GM12878 (cell line): ENCODE data around the gene GRK2. TPM values are rescaled to one million over a fixed set of nuclear protein-coding genes. Genes with fewer than 3 reads are reported as not detected.

Source experiments
- ATAC-seq: fragments of 200-7000 bp; cut with Tn5 transposase; 3 replicates; pipeline ENCODE4 v1.9.1; 2020; ENCODE audit warnings: mild to moderate bottlenecking, moderate library complexity
- BruUV-seq: library from RNA; stranded (reverse); fragments of 400-500 nt; replicated peaks from 2 replicates; lab custom pipeline; 2021; lab: Mats Ljungman, UMichigan
- CTCF ChIA-PET: fragments of 300-600 bp; sonication (Branson Sonifier 250); formaldehyde crosslinking; extraction: SDS; loops from one replicate; lab custom pipeline; 2021; ENCODE audit warnings: inconsistent platforms; lab: Yijun Ruan, JAX
- POLR2A ChIA-PET: fragments of 350-600 bp; formaldehyde crosslinking; extraction: SDS; loops from one replicate; lab custom pipeline; 2021; ENCODE audit warnings: inconsistent platforms; lab: Charles Lee
- RAD21 ChIA-PET: fragments of 300-600 bp; sonication (Branson Sonifier 250); formaldehyde crosslinking; loops from one replicate; lab custom pipeline; 2023; ENCODE audit warnings: antibody characterized with exemption; ENCODE audit not compliant: unreplicated experiment; lab: Charles Lee
- SMC1A ChIA-PET: fragments of 300-600 bp; sonication (Branson Sonifier 250); formaldehyde crosslinking; loops from one replicate; lab custom pipeline; 2023; ENCODE audit not compliant: unreplicated experiment, uncharacterized antibody; lab: Charles Lee
- DNase-seq: peaks from one replicate; pipeline ENCODE4 v3.0.0-alpha.2; 2011; ENCODE audit warnings: low read depth, low spot score
- FAIRE-seq: peaks from 3 replicates; lab custom pipeline; 2011; peaks lifted over from hg19 to GRCh38; lab: Jason Lieb, UNC
- H2AFZ ChIP-seq: 2 replicates; pipeline ENCODE4 v1.6.0; 2011; ENCODE audit warnings: low read depth, low read length, control low read depth; ENCODE audit not compliant: control insufficient read depth
- H3K27ac ChIP-seq: 2 replicates; pipeline ENCODE4 v1.5.1; 2011; ENCODE audit warnings: control low read depth; ENCODE audit not compliant: control insufficient read depth, insufficient read depth
- H3K27me3 ChIP-seq, 2 experiments: replicated peaks in 1 of 2; 2 replicates each; pipeline versions ENCODE4 v1.6.0 to v1.6.1; 2011; ENCODE audit warnings: low read length in 1 of 2; ENCODE audit not compliant: control insufficient read depth in 2 of 2, insufficient read depth in 2 of 2
- H3K36me3 ChIP-seq, 2 experiments: 2 replicates each; pipeline ENCODE4 v1.5.1; 2011; ENCODE audit warnings: low read length in 1 of 2; ENCODE audit not compliant: control insufficient read depth in 2 of 2, insufficient read depth in 2 of 2
- H3K4me1 ChIP-seq: 2 replicates; pipeline ENCODE4 v1.6.1; 2011; ENCODE audit warnings: mild to moderate bottlenecking, low read length, moderate library complexity, mixed read lengths; ENCODE audit not compliant: control insufficient read depth, insufficient read depth
- H3K4me2 ChIP-seq: 2 replicates; pipeline ENCODE4 v1.6.0; 2011; ENCODE audit warnings: control low read depth; ENCODE audit not compliant: control insufficient read depth, insufficient read depth
- H3K4me3 ChIP-seq: fragments of 200-600 bp; sonication (generic); 2 replicates; pipeline ENCODE4 v1.5.1; 2016
- H3K79me2 ChIP-seq: 2 replicates; pipeline ENCODE4 v1.6.0; 2011; ENCODE audit warnings: low read length; ENCODE audit not compliant: control insufficient read depth, insufficient read depth
- H3K9ac ChIP-seq: 2 replicates; pipeline ENCODE4 v1.8.0; 2011; ENCODE audit warnings: low read length, control low read depth, mixed read lengths; ENCODE audit not compliant: control insufficient read depth, insufficient read depth
- H3K9me3 ChIP-seq: replicated peaks from 3 replicates; pipeline ENCODE4 v1.5.1; 2011; ENCODE audit warnings: mild to moderate bottlenecking, low read length; ENCODE audit not compliant: control insufficient read depth, insufficient read depth
- H4K20me1 ChIP-seq: 2 replicates; pipeline ENCODE4 v1.6.0; 2011; ENCODE audit not compliant: control insufficient read depth, insufficient read depth
- BMI1 ChIP-seq: fragments of 450-650 bp; IDR thresholded peaks from 2 replicates; pipeline ENCODE4 v1.6.1; 2016; ENCODE audit warnings: mild to moderate bottlenecking, moderate library complexity, borderline replicate concordance
- CHD1 ChIP-seq: IDR thresholded peaks from 2 replicates; pipeline ENCODE4 v1.6.1; 2012; ENCODE audit warnings: low read depth, low read length, improper control_type of control experiment
- CREB1 ChIP-seq: IDR thresholded peaks from 2 replicates; pipeline ENCODE4 v1.6.1; 2012; ENCODE audit warnings: low read depth, mild to moderate bottlenecking, inconsistent platforms
- E2F8 ChIP-seq: fragments of 450-650 bp; IDR thresholded peaks from 2 replicates; pipeline ENCODE4 v1.6.1; 2018; ENCODE audit warnings: mild to moderate bottlenecking, low read depth, moderate library complexity; ENCODE audit not compliant: partially characterized antibody
- EED ChIP-seq: sonication (generic); IDR thresholded peaks from 2 replicates; pipeline ENCODE4 v1.6.1; 2016; ENCODE audit warnings: antibody characterized with exemption, low read depth
- FOS ChIP-seq: IDR thresholded peaks from 3 replicates; pipeline ENCODE4 v1.6.1; 2011; ENCODE audit warnings: borderline replicate concordance; ENCODE audit not compliant: insufficient read length; ENCODE audit errors: extremely low read depth
- IKZF1 ChIP-seq: fragments of 450-650 bp; conservative IDR thresholded peaks from 2 replicates; pipeline ENCODE4 v1.6.1; 2017; ENCODE audit warnings: antibody characterized with exemption, mild to moderate bottlenecking
- JUNB ChIP-seq: IDR thresholded peaks from 2 replicates; pipeline ENCODE4 v1.6.1; 2016; ENCODE audit warnings: antibody characterized with exemption, mild to moderate bottlenecking
- KLF5 ChIP-seq: fragments of 450-650 bp; IDR thresholded peaks from 2 replicates; pipeline ENCODE4 v1.6.1; 2014; ENCODE audit warnings: mild to moderate bottlenecking; ENCODE audit not compliant: partially characterized antibody
- MTA3 ChIP-seq: IDR thresholded peaks from 2 replicates; pipeline ENCODE4 v1.6.1; 2012; ENCODE audit warnings: low read length, inconsistent platforms, borderline replicate concordance
- NFYA ChIP-seq: IDR thresholded peaks from 2 replicates; pipeline ENCODE4 v1.6.1; 2011; ENCODE audit warnings: low read depth, mild to moderate bottlenecking, low read length, improper control_type of control experiment, borderline replicate concordance
- NFYB ChIP-seq: IDR thresholded peaks from 2 replicates; pipeline ENCODE4 v1.6.1; 2011; ENCODE audit warnings: low read depth, mild to moderate bottlenecking, low read length, improper control_type of control experiment, moderate library complexity; ENCODE audit not compliant: insufficient read depth
- NR2F1 ChIP-seq: fragments of 450-650 bp; conservative IDR thresholded peaks from 2 replicates; pipeline ENCODE4 v1.6.1; 2017; ENCODE audit warnings: mild to moderate bottlenecking
- POLR2A ChIP-seq: IDR thresholded peaks from 2 replicates; pipeline ENCODE4 v1.6.1; 2011; ENCODE audit warnings: low read depth, mild to moderate bottlenecking, low read length
- RB1 ChIP-seq: fragments of 450-650 bp; formaldehyde crosslinking; IDR thresholded peaks from 2 replicates; pipeline ENCODE4 v1.6.1; 2017; ENCODE audit warnings: mild to moderate bottlenecking, borderline replicate concordance
- SMARCA5 ChIP-seq: fragments of 450-650 bp; IDR thresholded peaks from 2 replicates; pipeline ENCODE4 v1.6.1; 2017; ENCODE audit warnings: mild to moderate bottlenecking
- ZBTB4 ChIP-seq: fragments of 450-650 bp; formaldehyde crosslinking; IDR thresholded peaks from 2 replicates; pipeline ENCODE4 v1.4.0; 2022; ENCODE audit warnings: mild to moderate bottlenecking, moderate library complexity
- ZNF622 ChIP-seq: fragments of 450-650 bp; IDR thresholded peaks from 2 replicates; pipeline ENCODE4 v1.6.1; 2017; ENCODE audit warnings: mild to moderate bottlenecking, inconsistent platforms
- ZZZ3 ChIP-seq: IDR thresholded peaks from 2 replicates; pipeline ENCODE4 v1.6.1; 2011; ENCODE audit warnings: low read depth; ENCODE audit not compliant: control insufficient read depth, insufficient read length
- WGBS: methylation state at CpG from one replicate; pipeline ENCODE4 v1.1.6; 2016; ENCODE audit warnings: low lambda C conversion rate; ENCODE audit not compliant: insufficient replicate concordance, insufficient coverage; ENCODE audit errors: missing lambda C conversion rate; 5-methylcytosine and 5-hydroxymethylcytosine counted together
- in situ Hi-C: fragments of 300-500 bp; cut with MboI; formaldehyde crosslinking; loops from 9 replicates; pipeline ENCODE4 v1.14.3; 2018; ENCODE audit warnings: mixed read lengths
- intact Hi-C: fragments of 100-400 bp; cut with micrococcal nuclease; formaldehyde crosslinking; loops from one replicate; pipeline ENCODE4 v1.14.2; 2022; ENCODE audit not compliant: unreplicated experiment
- polyA plus RNA-seq, 11 experiments: library from polyadenylated mRNA; depleted of rRNA in 4 of 11; unstranded in 6 of 11; stranded (reverse) in 5 of 11; fragments of >200 nt; fragmentation: Nextera tagmentation in 4 of 11; fragmentation: Illumina TruSeq in 1 of 11; extraction: Ambion mirVana in 4 of 11; extraction: Trizol in 1 of 11; gene quantifications; 1 replicate in 1 of 11; 2 replicates in 10 of 11; pipeline versions ENCODE4 v1.2.1 to v1.2.3, GENCODE V29; 2011 to 2016; ENCODE audit warnings: inconsistent platforms in 2 of 11, missing spikeins in 2 of 11, low read depth in 1 of 11
- total RNA-seq, 4 experiments: library from RNA; depleted of rRNA in 3 of 4; stranded (reverse); fragments of >200 nt in 3 of 4; fragmentation: Illumina TruSeq in 1 of 4; extraction: Trizol in 1 of 4; gene quantifications; 2 replicates each; pipeline versions ENCODE4 v1.2.1 to v1.2.3, GENCODE V29; 2013 to 2021

Gene GRK2
- total and polyA plus RNA-seq, 10 of the 15 experiments (the other 5 are each of a cell fraction or from before 2014, with no cell fraction given), result 1.0 to 160 (median 66.1) TPM

- peak overlapping the region; percentile 81 for H3K4me3 ChIP-seq
- 2% methylated on average over 18 of the region's 19 CpGs for WGBS
- H4K20me1 ChIP-seq, result no peaks in the 10 kb centered on the region
- intact Hi-C loops, result no loop called here
- no peaks in the 10 kb centered on the region for H3K9me3 ChIP-seq
- SMC1A ChIA-PET, result interaction anchor here (0.6 to 6.1 kb wide), 8 partner anchors 16 to 111 kb away, joined by 3 to 35 read pairs (median 4); partner anchors contain the start of gene ANKRD13D
- H3K4me1 ChIP-seq, result peaks cover 74% of the 10 kb centered on the region
- H3K36me3 ChIP-seq, result peaks cover 14 to 18% of the 10 kb centered on the region in 2 experiments; a peak in 3 of 4 replicates
- H3K4me2 ChIP-seq, result peak overlapping the region; percentile 100
- POLR2A ChIA-PET, result interaction anchor here (0.6 to 2.9 kb wide), 11 partner anchors 16 to 364 kb away, joined by 3 to 17 read pairs (median 3); partner anchors contain the start of genes ANKRD13D and POLD4
- ATAC-seq, result peak; percentile 14
- no peak overlapping the region for H2AFZ ChIP-seq
- no peak for FAIRE-seq
- H3K27ac ChIP-seq, result peak overlapping the region; percentile 98
- peak; percentile 39 for DNase-seq
- CTCF ChIA-PET, result interaction anchor here (1.0 to 4.9 kb wide), 11 partner anchors 9 to 113 kb away, joined by 3 to 31 read pairs (median 7); partner anchors contain the start of gene POLD4
- no TSS peak for BruUV-seq
- H3K79me2 ChIP-seq, result peaks cover 100% of the 10 kb centered on the region
- no peaks in the 10 kb centered on the region for H3K27me3 ChIP-seq
- H3K9ac ChIP-seq, result peak overlapping the region; percentile 77
- in situ Hi-C loops, result no loop called here
- RAD21 ChIA-PET, result interaction anchor here (1.1 to 6.6 kb wide), 6 partner anchors 17 to 110 kb away, joined by 4 to 33 read pairs (median 10); partner anchors contain the start of genes ANKRD13D and POLD4
- TF ChIP-seq BMI1, result no peak
- TF ChIP-seq ZBTB4 (CRISPR knock-in tag), result no peak
- no peak for TF ChIP-seq E2F8
- TF ChIP-seq MTA3, result no peak
- TF ChIP-seq ZNF622, result no peak
- TF ChIP-seq POLR2A, result 0 out of 2 replicates have a peak, but pooled peaks have one; percentile 24
- no peak for TF ChIP-seq NFYA
- no peak for TF ChIP-seq JUNB
- TF ChIP-seq IKZF1, result peak; percentile 61
- TF ChIP-seq KLF5, result no peak
- TF ChIP-seq CREB1, result no peak
- no peak for TF ChIP-seq SMARCA5
- TF ChIP-seq NFYB, result 0 out of 2 replicates have a peak, but pooled peaks have one; percentile 29
- no peak for TF ChIP-seq FOS
- TF ChIP-seq CHD1, result no peak
- peak; percentile 62; the same call in 1 of the 2 replicates for TF ChIP-seq EED
- no peak for TF ChIP-seq RB1
- TF ChIP-seq NR2F1, result 0 out of 2 replicates have a peak, but pooled peaks have one; percentile 41
- no peak for TF ChIP-seq ZZZ3
These were observed 5.4 kb downstream of the GRK2 start for GRCh38 chr11:67271541-67272284.
